Umbilical cord (tissue), 2 donors: ENCODE measurements around the gene MOXD1. TPM values are rescaled to one million over a fixed set of nuclear protein-coding genes. Genes with fewer than 3 reads are reported as not detected.

ENCODE experiments used
- DNase-seq: peaks from one replicate; pipeline ENCODE4 v3.0.0-alpha.2; 2015; ENCODE audit warnings: low spot score
- total RNA-seq: library from RNA; depleted of rRNA; stranded (reverse); fragments of >200 nt; gene quantifications from one replicate; pipeline ENCODE4 v1.2.3, GENCODE V29; 2014; ENCODE audit warnings: low replicate concordance; ENCODE audit not compliant: insufficient read depth

The MOXD1 gene
- total RNA-seq, 1 donor from 2014 or later = 3.4 TPM

DNA sequence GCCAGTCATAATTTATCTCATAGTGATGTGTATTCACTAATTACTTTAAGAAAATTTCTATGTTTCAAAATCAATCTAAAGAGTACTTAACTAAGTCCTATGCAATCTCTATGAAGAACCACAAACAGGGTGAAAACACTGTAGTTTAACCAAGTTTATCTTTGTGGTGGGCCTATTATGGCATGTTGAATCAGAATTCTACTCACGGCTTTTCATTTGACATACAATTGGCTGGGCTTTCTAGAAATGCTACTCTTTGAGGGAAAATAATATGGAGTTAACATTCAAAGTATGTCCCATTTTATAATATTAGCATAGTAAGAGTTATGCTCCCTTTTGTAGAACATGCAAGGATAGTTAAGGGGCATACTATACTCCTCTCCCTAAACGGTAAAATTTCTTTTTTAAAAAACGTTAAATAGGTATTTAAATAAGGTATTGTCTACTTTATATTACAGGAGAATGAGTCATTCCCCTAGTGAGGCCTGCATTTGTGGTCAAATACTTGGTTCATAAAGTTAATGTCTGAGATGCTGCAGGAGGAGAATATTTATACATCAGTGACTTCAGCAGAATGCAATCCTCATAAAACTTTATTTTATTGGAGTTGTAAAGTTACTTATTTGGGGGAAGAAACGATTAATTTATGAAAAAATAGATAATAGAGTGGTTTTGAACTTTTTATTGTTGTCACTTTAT lies 1.8 kb downstream of the MOXD1 start:
- DNase-seq = peak; percentile 37

GRCh38 chr6:132395015-132395597 lies 6.2 kb downstream of the MOXD1 start:
- no peak for DNase-seq

DNA sequence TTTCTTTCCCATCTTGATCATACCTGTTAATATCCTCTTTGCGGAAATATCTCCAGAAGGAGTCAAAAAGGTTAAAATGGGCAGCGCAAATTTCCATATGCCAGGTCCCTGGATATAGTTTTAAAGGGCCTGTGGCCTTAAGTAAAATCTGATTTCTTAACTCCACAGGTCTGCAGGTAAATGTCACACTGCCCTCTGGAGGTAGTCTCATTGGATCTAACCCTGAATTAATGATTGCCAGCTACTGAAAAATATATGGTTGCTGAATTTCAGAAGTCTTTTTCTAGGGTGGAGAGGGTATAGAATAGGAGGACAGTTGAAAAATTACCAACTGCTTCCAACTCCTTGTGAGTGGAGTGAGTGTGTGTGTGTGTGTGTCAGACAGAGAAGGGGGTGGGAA lies 8.5 kb downstream of the MOXD1 start:
- DNase-seq = no peak

DNA sequence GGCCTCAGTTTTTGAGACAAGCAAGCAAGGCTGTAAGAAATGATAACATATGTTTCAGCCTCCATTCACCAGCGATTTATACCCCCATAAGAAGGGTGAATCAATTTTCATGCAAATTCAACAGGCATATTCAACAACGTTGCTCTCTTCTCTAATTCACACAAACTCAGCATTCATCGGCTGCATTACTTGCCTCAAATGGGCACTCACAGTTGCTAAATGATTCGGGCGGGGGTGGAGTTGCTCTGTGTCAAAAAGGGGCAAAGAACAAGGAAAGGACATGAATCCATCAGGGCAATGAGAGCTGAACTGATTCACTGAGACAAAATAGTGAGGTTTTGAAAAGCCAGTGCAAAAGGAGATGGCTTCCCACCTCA lies 9.0 kb downstream of the MOXD1 start:
- DNase-seq = no peak

GRCh38 chr6:132391391-132392269 lies 9.6 kb downstream of the MOXD1 start:
- DNase-seq = peak; percentile 17

DNA sequence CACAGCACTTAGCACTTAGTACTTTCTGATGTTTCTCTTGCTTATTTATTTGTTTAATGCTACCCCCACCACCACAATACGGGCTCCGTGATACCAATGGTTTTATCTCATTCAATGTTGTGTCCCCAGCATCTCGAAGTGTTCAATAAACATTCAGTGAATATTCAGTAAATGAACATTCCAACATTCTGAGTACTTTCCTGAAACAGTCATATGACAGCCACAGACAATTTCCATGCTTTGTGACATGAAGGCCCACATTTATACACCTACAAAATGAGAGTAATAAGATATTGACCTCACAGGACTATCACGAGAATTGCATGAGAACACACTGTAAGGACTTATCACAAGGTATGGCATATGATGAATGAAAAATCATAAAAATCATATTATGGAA lies 10.8 kb downstream of the MOXD1 start:
- no peak for DNase-seq

DNA sequence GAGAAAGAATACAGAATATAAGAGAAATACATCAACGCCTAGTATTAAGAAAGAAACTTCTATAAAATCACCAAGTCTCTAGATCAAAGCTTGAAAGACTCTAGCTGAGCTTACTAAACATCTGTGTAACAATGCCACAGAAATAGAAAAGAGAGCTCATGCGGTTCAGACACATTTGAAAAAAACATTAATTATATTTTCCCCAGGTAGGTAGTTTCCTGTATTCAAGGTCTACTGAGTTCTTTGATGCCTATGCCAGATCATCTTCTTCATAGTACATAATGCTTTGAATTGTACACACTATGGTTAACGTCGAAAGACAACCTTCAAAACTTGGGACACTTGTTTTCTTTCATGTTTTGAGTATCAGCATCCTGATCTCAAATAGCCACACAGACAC lies 11.3 kb downstream of the MOXD1 start:
- DNase-seq = no peak

DNA sequence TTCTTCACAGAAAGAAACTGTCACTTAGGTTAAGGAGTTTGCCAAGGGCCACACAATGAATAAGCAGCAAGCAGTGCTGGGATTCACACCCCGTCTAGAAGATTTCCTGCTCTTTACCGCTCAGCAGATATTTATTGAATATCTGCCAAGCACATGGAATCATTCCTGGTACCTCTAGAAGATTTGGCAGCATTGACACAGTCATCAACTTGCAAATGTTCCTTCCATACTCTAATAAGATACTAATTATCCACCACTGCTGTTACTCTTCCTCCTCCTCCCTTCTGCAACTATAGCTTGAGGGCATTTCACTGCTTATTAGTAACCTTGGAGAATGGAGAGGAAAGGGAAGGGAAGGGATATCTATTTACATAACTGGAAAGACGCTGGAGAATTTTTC lies 13.0 kb downstream of the MOXD1 start:
- no peak for DNase-seq

GRCh38 chr6:132382630-132383175 lies 18.6 kb downstream of the MOXD1 start:
- no peak for DNase-seq

DNA sequence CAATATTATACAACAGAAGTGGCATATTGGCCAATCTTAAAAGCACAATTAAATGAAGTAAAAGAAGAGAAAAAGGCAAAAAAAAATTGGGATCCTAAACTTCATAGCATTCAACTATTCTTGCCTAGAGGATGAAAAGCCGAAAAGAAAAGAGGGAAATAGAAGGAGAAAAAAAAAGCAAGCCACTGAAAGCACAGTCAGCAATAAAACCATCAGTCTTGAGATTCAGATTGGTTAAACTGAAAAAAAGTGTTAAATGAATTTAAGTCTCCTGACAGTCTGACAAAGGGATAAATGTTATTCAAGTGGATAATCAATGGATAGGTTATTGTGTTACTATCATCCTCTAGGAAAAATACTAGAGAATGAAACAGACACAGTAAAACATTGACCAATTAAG lies 19.9 kb downstream of the MOXD1 start:
- DNase-seq = no peak

- no peak for DNase-seq
Measured at GRCh38 chr6:132380358-132381029, 20.8 kb downstream of the MOXD1 start.

DNA sequence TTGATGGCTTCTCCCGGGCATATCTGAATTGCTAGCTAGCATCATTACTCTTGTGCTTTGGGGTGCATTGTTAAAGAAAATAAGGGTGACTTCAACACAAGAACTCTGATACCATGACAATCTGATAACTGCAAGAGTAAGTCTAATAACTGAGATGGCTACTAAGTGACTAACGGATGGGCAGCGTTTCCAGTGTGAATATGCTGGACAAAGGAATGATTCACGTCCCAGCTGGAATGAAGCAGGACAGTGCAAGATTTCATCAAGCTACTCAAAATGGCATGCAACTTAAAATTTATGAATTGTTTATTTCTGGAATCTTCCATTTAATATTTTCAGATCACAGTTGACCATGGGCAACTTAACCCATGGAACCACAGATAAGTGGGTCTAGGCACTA lies 31.7 kb downstream of the MOXD1 start:
- no peak for DNase-seq

- DNase-seq = no peak
Measured at GRCh38 chr6:132368916-132369481, 32.3 kb downstream of the MOXD1 start.

GRCh38 chr6:132365281-132365907 lies 35.9 kb downstream of the MOXD1 start:
- DNase-seq = peak; percentile 68

- peak; percentile 65 for DNase-seq
Measured at GRCh38 chr6:132364306-132365074, 36.8 kb downstream of the MOXD1 start.

DNA sequence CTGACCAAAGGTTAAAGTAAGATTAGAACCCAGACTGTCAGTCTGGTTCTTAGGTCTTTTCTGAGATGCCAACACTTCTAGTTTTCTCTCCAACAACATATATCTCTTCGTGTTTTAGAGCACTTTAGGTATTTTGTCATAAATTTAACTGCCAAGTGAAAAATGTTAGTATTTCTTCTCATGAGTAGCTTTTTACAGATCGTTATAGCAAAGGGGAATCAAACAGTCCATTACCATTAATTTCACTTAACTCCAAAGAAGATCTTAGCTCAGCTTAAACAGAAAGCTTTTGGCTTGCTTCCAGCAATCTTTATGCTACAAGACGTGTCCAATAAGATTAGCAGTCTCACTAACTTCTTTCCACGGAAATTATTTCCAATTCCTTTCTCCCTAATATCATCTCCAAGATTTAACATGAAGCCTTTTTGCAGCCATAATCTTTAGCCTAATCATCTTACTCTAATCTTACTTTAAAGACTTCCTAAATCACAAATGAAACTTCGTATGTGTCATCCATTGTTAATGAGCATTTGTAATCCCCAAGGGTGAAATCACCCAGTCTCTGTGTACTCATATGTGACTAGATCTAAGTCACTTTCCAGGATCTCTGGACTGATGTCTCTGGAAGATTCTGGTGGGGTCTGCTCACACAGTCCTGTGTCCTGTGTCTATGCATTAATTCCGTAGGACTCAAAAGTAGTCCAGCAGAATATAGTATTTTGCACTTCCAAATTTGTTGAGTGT lies 38.7 kb downstream of the MOXD1 start:
- peak; percentile 58 for DNase-seq

DNA sequence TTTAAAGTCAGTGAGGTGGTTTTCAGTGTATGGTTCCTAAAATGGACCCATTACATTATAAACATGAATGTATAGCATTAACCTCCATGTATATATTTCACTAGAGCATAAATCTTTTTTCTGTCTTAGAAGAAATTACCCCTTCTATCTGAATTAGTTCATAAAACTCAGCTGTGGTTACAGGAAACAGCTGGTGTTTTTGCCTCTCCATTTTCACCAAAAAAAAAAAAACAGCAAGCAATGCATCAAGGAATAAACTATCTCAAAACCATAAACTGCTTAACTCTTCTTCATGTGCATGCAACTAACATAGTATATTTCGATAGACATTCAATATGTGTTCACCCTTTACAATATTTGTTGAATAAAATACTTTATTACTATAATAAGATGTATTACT lies 40.2 kb downstream of the MOXD1 start:
- DNase-seq = no peak

DNA sequence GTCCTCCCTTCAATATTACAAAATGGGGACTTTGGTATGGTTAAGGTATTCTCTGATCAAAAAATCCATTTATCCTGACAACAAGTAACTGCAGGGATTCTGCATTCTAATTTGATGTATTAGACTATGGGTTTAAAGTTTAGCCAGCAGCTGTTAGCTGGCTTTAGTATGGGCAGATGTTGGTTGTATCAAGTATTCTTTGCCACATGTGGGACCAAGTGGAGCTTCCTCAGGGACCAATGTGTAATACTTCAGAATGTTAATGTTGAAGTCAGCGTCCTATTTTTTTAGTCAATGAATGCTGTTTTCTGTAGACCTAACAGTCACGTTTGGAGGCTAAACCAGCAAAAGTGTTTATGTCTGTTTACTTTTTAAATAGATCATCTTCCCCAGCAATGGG lies 41.4 kb downstream of the MOXD1 start:
- DNase-seq = no peak

GRCh38 chr6:132357120-132357519 lies 44.2 kb downstream of the MOXD1 start:
- DNase-seq = no peak
